Neural progenitor cell (in vitro differentiated cells): ENCODE data around the gene TRAPPC11. TPM values are rescaled to one million over a fixed set of nuclear protein-coding genes. Genes with fewer than 3 reads are reported as not detected.

Source experiments
- DNase-seq: peaks from one replicate; pipeline ENCODE4 v3.0.0-alpha.2; 2016; ENCODE audit warnings: low spot score
- H2AFZ ChIP-seq: fragments of 200-600 bp; sonication (generic); replicated peaks from 2 replicates; pipeline ENCODE4 v1.6.1; 2016; ENCODE audit warnings: antibody characterized with exemption
- H3F3A ChIP-seq: fragments of 200-600 bp; sonication (generic); 2 replicates; pipeline ENCODE4 v1.6.1; 2016; ENCODE audit warnings: antibody characterized with exemption, low read depth
- H3K27ac ChIP-seq: fragments of 200-600 bp; sonication (generic); 2 replicates; pipeline ENCODE4 v1.5.1; 2016; ENCODE audit warnings: mild to moderate bottlenecking
- H3K27me3 ChIP-seq: fragments of 200-600 bp; sonication (generic); 2 replicates; pipeline ENCODE4 v1.6.1; 2016; ENCODE audit warnings: mild to moderate bottlenecking, moderate library complexity
- H3K36me3 ChIP-seq: fragments of 200-600 bp; sonication (generic); 2 replicates; pipeline ENCODE4 v1.5.1; 2016
- H3K4me1 ChIP-seq: fragments of 200-600 bp; sonication (generic); 2 replicates; pipeline ENCODE4 v1.6.1; 2016; ENCODE audit warnings: mixed run types
- H3K4me2 ChIP-seq: fragments of 200-600 bp; sonication (generic); 2 replicates; pipeline ENCODE4 v1.6.1; 2016
- H3K4me3 ChIP-seq: fragments of 200-600 bp; sonication (generic); 2 replicates; pipeline ENCODE4 v1.5.1; 2016
- H3K79me2 ChIP-seq: fragments of 200-600 bp; sonication (generic); 2 replicates; pipeline ENCODE4 v1.6.1; 2016; ENCODE audit warnings: low read depth
- H3K9ac ChIP-seq: fragments of 200-600 bp; sonication (generic); 2 replicates; pipeline ENCODE4 v1.6.1; 2016
- H3K9me3 ChIP-seq: fragments of 200-600 bp; sonication (generic); 2 replicates; pipeline ENCODE4 v1.5.1; 2016; ENCODE audit warnings: low read depth
- H4K20me1 ChIP-seq: fragments of 200-600 bp; sonication (generic); 2 replicates; pipeline ENCODE4 v1.6.1; 2016; ENCODE audit warnings: low read depth
- H3K27ac Mint-ChIP-seq: 3 replicates; pipeline ENCODE4 v1.8.0; 2021; ENCODE audit warnings: mixed read lengths
- H3K27me3 Mint-ChIP-seq: 2 replicates; pipeline ENCODE4 v1.8.0; 2022; ENCODE audit warnings: low read depth, mild to moderate bottlenecking, inconsistent platforms, moderate library complexity, mixed read lengths; ENCODE audit not compliant: insufficient read depth
- H3K36me3 Mint-ChIP-seq: 3 replicates; pipeline ENCODE4 v1.8.0; 2021; ENCODE audit warnings: mixed read lengths
- H3K4me1 Mint-ChIP-seq: 3 replicates; pipeline ENCODE4 v1.8.0; 2021; ENCODE audit warnings: mixed read lengths
- H3K4me3 Mint-ChIP-seq: 3 replicates; pipeline ENCODE4 v1.8.0; 2021; ENCODE audit warnings: mild to moderate bottlenecking, moderate library complexity, mixed read lengths
- H3K9me3 Mint-ChIP-seq: 3 replicates; pipeline ENCODE4 v1.8.0; 2020; ENCODE audit warnings: mixed read lengths
- CTCF ChIP-seq: fragments of 200-600 bp; sonication (generic); IDR thresholded peaks from 2 replicates; pipeline ENCODE4 v1.5.1; 2017; ENCODE audit warnings: antibody characterized with exemption, mild to moderate bottlenecking
- EZH2 ChIP-seq: fragments of 200-600 bp; sonication (generic); IDR thresholded peaks from 2 replicates; pipeline ENCODE4 v1.6.1; 2017; ENCODE audit warnings: antibody characterized with exemption, mild to moderate bottlenecking, moderate library complexity
- EZH2phosphoT487 ChIP-seq: fragments of 200-600 bp; sonication (generic); IDR thresholded peaks from 2 replicates; pipeline ENCODE4 v1.6.1; 2017; ENCODE audit warnings: antibody characterized with exemption
- total RNA-seq: library from RNA; depleted of rRNA; stranded (reverse); fragments of >200 nt; gene quantifications from 2 replicates; pipeline ENCODE4 v1.2.3, GENCODE V29; 2015; ENCODE audit warnings: low replicate concordance

Gene TRAPPC11
- total RNA-seq, 1 donor from 2014 or later: 110 TPM

- Histone ChIP-seq H3K4me3 (no peak overlapping the region), H3F3A (peaks cover 6% of the 10 kb centered on the region), H3K27me3 (peaks cover 14% of the 10 kb centered on the region), H3K36me3 (no peaks in the 10 kb centered on the region), H3K27ac (no peak overlapping the region), H3K79me2 (no peaks in the 10 kb centered on the region), H4K20me1 (no peaks in the 10 kb centered on the region), H3K4me1 (no peaks in the 10 kb centered on the region), H3K9ac (no peak overlapping the region), H3K4me2 (no peak overlapping the region), H2AFZ (no peak overlapping the region), H3K9me3 (no peaks in the 10 kb centered on the region)
- Mint-ChIP-seq H3K27me3 (peaks cover 7% of the 10 kb centered on the region), H3K4me3 (no peak overlapping the region), H3K27ac (no peak overlapping the region), H3K4me1 (peaks cover 5% of the 10 kb centered on the region), H3K36me3 (no peaks in the 10 kb centered on the region), H3K9me3 (peaks cover 2% of the 10 kb centered on the region)
- TF ChIP-seq EZH2 (no peak), CTCF (no peak), EZH2phosphoT487 (no peak)
- no peak for DNase-seq
These were observed 69.4 kb downstream of the TRAPPC11 start for GRCh38 chr4:183728223-183729068.

GRCh38 chr4:183729069-183729406, 69.9 kb downstream of the TRAPPC11 start:
- Histone ChIP-seq H2AFZ (no peak overlapping the region), H3K79me2 (no peaks in the 10 kb centered on the region), H3K4me3 (no peak overlapping the region), H3K36me3 (no peaks in the 10 kb centered on the region), H3K27ac (no peak overlapping the region), H3K27me3 (peaks cover 8% of the 10 kb centered on the region), H3K4me2 (no peak overlapping the region), H3K9me3 (no peaks in the 10 kb centered on the region), H3K4me1 (no peaks in the 10 kb centered on the region), H4K20me1 (no peaks in the 10 kb centered on the region), H3F3A (peaks cover under 1% of the 10 kb centered on the region), H3K9ac (no peak overlapping the region)
- H3K27ac Mint-ChIP-seq: no peak overlapping the region
- no peaks in the 10 kb centered on the region for H3K36me3 Mint-ChIP-seq
- TF ChIP-seq EZH2phosphoT487 (no peak), CTCF (no peak), EZH2 (no peak)
- no peak overlapping the region for H3K4me3 Mint-ChIP-seq
- H3K27me3 Mint-ChIP-seq: peaks cover 3% of the 10 kb centered on the region
- DNase-seq: no peak
- peaks cover 2% of the 10 kb centered on the region for H3K9me3 Mint-ChIP-seq
- peaks cover 1% of the 10 kb centered on the region for H3K4me1 Mint-ChIP-seq

- DNase-seq: no peak
- Mint-ChIP-seq H3K9me3 (peaks cover 2% of the 10 kb centered on the region), H3K27ac (no peak overlapping the region), H3K36me3 (no peaks in the 10 kb centered on the region), H3K4me1 (no peaks in the 10 kb centered on the region), H3K27me3 (no peaks in the 10 kb centered on the region), H3K4me3 (no peak overlapping the region)
- H3K9ac ChIP-seq: no peak overlapping the region
- no peak overlapping the region for H2AFZ ChIP-seq
- no peaks in the 10 kb centered on the region for H3F3A ChIP-seq
- no peaks in the 10 kb centered on the region for H4K20me1 ChIP-seq
- H3K27ac ChIP-seq: no peak overlapping the region
- H3K4me3 ChIP-seq: no peak overlapping the region
- peaks cover 3% of the 10 kb centered on the region for H3K27me3 ChIP-seq
- H3K79me2 ChIP-seq: no peaks in the 10 kb centered on the region
- H3K4me1 ChIP-seq: no peaks in the 10 kb centered on the region
- no peaks in the 10 kb centered on the region for H3K36me3 ChIP-seq
- no peaks in the 10 kb centered on the region for H3K9me3 ChIP-seq
- H3K4me2 ChIP-seq: no peak overlapping the region
- TF ChIP-seq EZH2phosphoT487: no peak
- TF ChIP-seq EZH2: no peak
- no peak for TF ChIP-seq CTCF
These were observed 70.6 kb downstream of the TRAPPC11 start for GRCh38 chr4:183729430-183730328.
